HEK293 (cell line): ENCODE results near the gene HGS.

Experiments
- CTCF ChIA-PET: fragments of 350-600 bp; formaldehyde crosslinking; extraction: SDS; loops from one replicate; lab custom pipeline; 2021; ENCODE audit warnings: antibody characterized with exemption; lab: Yijun Ruan, JAX
- POLR2A ChIA-PET: fragments of 300-600 bp; formaldehyde crosslinking; extraction: SDS; loops from one replicate; lab custom pipeline; 2020; ENCODE audit warnings: antibody characterized with exemption, inconsistent platforms; lab: Yijun Ruan, JAX
- H3K27ac ChIP-seq: fragments of 200-500 bp; sonication (Bioruptor generic); 2 replicates; pipeline ENCODE4 v1.5.1; 2014; ENCODE audit warnings: low read depth, low read length, control low read depth, inconsistent platforms; ENCODE audit errors: extremely low read depth
- H3K36me3 ChIP-seq, 2 experiments: fragments of 200-500 bp in 1 of 2; sonication (Bioruptor generic) in 1 of 2; 1 replicate in 1 of 2; 2 replicates in 1 of 2; pipeline ENCODE4 v1.5.1; 2014 to 2017; ENCODE audit warnings: inconsistent platforms in 2 of 2, low read length in 2 of 2; ENCODE audit not compliant: control insufficient read depth in 2 of 2, insufficient read depth in 1 of 2
- H3K4me1 ChIP-seq: fragments of 200-500 bp; sonication (Bioruptor generic); 2 replicates; pipeline ENCODE4 v1.5.1; 2014; ENCODE audit warnings: mild to moderate bottlenecking, low read length, inconsistent platforms; ENCODE audit not compliant: control insufficient read depth, insufficient read depth
- H3K4me3 ChIP-seq: 2 replicates; pipeline ENCODE4 v1.5.1; 2011; ENCODE audit warnings: low read depth, mild to moderate bottlenecking, control low read depth, low read length, moderate library complexity
- H3K9me3 ChIP-seq: fragments of 200-500 bp; sonication (Bioruptor generic); 2 replicates; pipeline ENCODE4 v1.5.1; 2014; ENCODE audit warnings: low read depth, low read length, inconsistent platforms; ENCODE audit not compliant: control insufficient read depth, insufficient read depth
- BCL11A ChIP-seq: fragments of 450-650 bp; formaldehyde crosslinking; IDR thresholded peaks from 2 replicates; pipeline ENCODE4 v1.5.1; 2016; ENCODE audit warnings: low read depth, missing biosample characterization, missing genetic modification characterization
- KLF8 ChIP-seq: fragments of 450-650 bp; formaldehyde crosslinking; IDR thresholded peaks from 2 replicates; pipeline ENCODE4 v1.5.1; 2016; ENCODE audit warnings: missing biosample characterization, missing genetic modification characterization
- KLF9 ChIP-seq: fragments of 450-650 bp; formaldehyde crosslinking; IDR thresholded peaks from 2 replicates; pipeline ENCODE4 v1.5.1; 2016; ENCODE audit warnings: missing biosample characterization, missing genetic modification characterization, low read depth
- SP7 ChIP-seq: fragments of 450-650 bp; formaldehyde crosslinking; IDR thresholded peaks from 2 replicates; pipeline ENCODE4 v1.5.1; 2016; ENCODE audit warnings: missing biosample characterization, missing genetic modification characterization
- WT1 ChIP-seq: fragments of 450-650 bp; formaldehyde crosslinking; IDR thresholded peaks from 2 replicates; pipeline ENCODE4 v1.5.1; 2016; ENCODE audit warnings: missing biosample characterization, missing genetic modification characterization
- ZBTB17 ChIP-seq: fragments of 450-650 bp; formaldehyde crosslinking; IDR thresholded peaks from 2 replicates; pipeline ENCODE4 v1.5.1; 2016; ENCODE audit warnings: missing biosample characterization, missing genetic modification characterization
- ZBTB21 ChIP-seq: fragments of 450-650 bp; formaldehyde crosslinking; IDR thresholded peaks from 2 replicates; pipeline ENCODE4 v1.5.1; 2017; ENCODE audit warnings: missing biosample characterization, missing genetic modification characterization
- ZBTB8A ChIP-seq: fragments of 450-650 bp; formaldehyde crosslinking; IDR thresholded peaks from 2 replicates; pipeline ENCODE4 v1.5.1; 2016; ENCODE audit warnings: missing biosample characterization, missing genetic modification characterization
- ZNF169 ChIP-seq: fragments of 450-650 bp; formaldehyde crosslinking; IDR thresholded peaks from 2 replicates; pipeline ENCODE4 v1.5.1; 2016; ENCODE audit warnings: missing biosample characterization, missing genetic modification characterization
- ZNF302 ChIP-seq: fragments of 450-650 bp; formaldehyde crosslinking; IDR thresholded peaks from 2 replicates; pipeline ENCODE4 v1.5.1; 2016; ENCODE audit warnings: missing biosample characterization, missing genetic modification characterization, low read depth
- ZNF501 ChIP-seq: fragments of 450-650 bp; formaldehyde crosslinking; IDR thresholded peaks from 2 replicates; pipeline ENCODE4 v1.5.1; 2016; ENCODE audit warnings: missing biosample characterization, missing genetic modification characterization
- ZNF510 ChIP-seq: fragments of 450-650 bp; formaldehyde crosslinking; IDR thresholded peaks from 2 replicates; pipeline ENCODE4 v1.5.1; 2018; ENCODE audit warnings: mild to moderate bottlenecking, missing genetic modification characterization, missing biosample characterization; ENCODE audit not compliant: insufficient replicate concordance
- ZNF514 ChIP-seq: fragments of 450-650 bp; formaldehyde crosslinking; IDR thresholded peaks from 2 replicates; pipeline ENCODE4 v1.5.1; 2016; ENCODE audit warnings: missing biosample characterization, missing genetic modification characterization
- ZNF549 ChIP-seq: fragments of 450-650 bp; IDR thresholded peaks from 2 replicates; pipeline ENCODE4 v1.5.1; 2018; ENCODE audit warnings: missing biosample characterization, missing genetic modification characterization, mild to moderate bottlenecking, inconsistent platforms, moderate library complexity
- ZNF596 ChIP-seq: fragments of 450-650 bp; IDR thresholded peaks from 2 replicates; pipeline ENCODE4 v1.5.0; 2018; ENCODE audit warnings: missing biosample characterization, mild to moderate bottlenecking, missing genetic modification characterization, moderate library complexity
- ZNF629 ChIP-seq: fragments of 450-650 bp; formaldehyde crosslinking; IDR thresholded peaks from 2 replicates; pipeline ENCODE4 v1.5.1; 2017; ENCODE audit warnings: missing biosample characterization, missing genetic modification characterization
- ZNF654 ChIP-seq: fragments of 450-650 bp; formaldehyde crosslinking; IDR thresholded peaks from 2 replicates; pipeline ENCODE4 v1.5.1; 2016; ENCODE audit warnings: low read depth, missing biosample characterization, missing genetic modification characterization
- ZNF670 ChIP-seq: fragments of 450-650 bp; formaldehyde crosslinking; IDR thresholded peaks from 2 replicates; pipeline ENCODE4 v1.5.1; 2016; ENCODE audit warnings: missing biosample characterization, missing genetic modification characterization, low read depth
- ZNF837 ChIP-seq: fragments of 450-650 bp; formaldehyde crosslinking; IDR thresholded peaks from 2 replicates; pipeline ENCODE4 v1.5.1; 2016; ENCODE audit warnings: missing biosample characterization, missing genetic modification characterization
- ZSCAN23 ChIP-seq: fragments of 450-650 bp; formaldehyde crosslinking; IDR thresholded peaks from 2 replicates; pipeline ENCODE4 v1.5.1; 2016; ENCODE audit warnings: missing biosample characterization, missing genetic modification characterization
- TF ChIP-seq, protein P1 (sequence below): fragments of 450-650 bp; formaldehyde crosslinking; IDR thresholded peaks from 2 replicates; pipeline ENCODE4 v1.5.1; 2016; ENCODE audit warnings: missing biosample characterization, missing genetic modification characterization
- TF ChIP-seq, protein P2 (sequence below): fragments of 450-650 bp; formaldehyde crosslinking; IDR thresholded peaks from 2 replicates; pipeline ENCODE4 v1.5.1; 2016; ENCODE audit warnings: missing biosample characterization, missing genetic modification characterization, borderline replicate concordance
- TF ChIP-seq, protein P3 (sequence below): fragments of 450-650 bp; formaldehyde crosslinking; IDR thresholded peaks from 2 replicates; pipeline ENCODE4 v1.5.1; 2016; ENCODE audit warnings: missing biosample characterization, missing genetic modification characterization
- TF ChIP-seq, protein P4 (sequence below): fragments of 450-650 bp; formaldehyde crosslinking; IDR thresholded peaks from 2 replicates; pipeline ENCODE4 v1.5.1; 2016; ENCODE audit warnings: missing biosample characterization, missing genetic modification characterization

The HGS gene

DNA sequence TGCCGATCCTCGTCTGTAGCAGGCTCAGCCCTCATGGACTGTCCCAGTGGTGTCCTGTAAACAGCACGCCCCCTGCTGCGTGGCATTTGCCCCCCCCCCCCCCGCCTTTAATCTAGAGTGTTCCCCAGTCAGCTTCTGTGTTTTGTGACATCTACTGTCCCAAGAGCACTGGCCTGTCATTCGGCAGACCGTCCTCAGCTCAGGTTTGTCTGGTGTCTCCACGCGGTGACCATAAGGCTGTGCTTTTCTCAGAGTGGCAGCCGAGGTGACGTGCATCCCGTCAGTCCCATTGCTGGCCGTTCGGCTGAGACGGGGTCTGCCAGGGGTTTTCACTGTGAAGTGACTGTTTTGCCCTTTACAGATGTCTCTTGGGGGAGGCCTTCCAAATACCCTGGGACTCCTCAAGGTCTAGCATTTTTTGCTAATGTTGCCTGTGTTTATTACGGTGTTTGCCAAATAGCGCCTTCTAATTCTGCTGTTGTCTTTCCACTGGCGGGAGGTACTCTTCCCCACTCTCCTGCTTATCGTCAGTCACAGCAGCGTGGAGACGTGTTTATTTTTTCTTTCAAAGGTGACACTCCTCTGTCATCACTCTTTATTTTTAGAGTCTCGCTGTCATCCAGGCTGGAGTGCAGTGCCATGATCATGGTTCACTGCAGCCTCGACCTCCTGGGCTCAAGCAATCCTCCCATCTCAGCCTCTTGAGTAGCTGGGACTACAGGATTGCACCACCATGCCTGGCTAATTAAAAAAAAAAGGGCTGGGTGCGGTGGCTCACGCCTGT, 13.6 kb downstream of the HGS start:
- TF ChIP-seq KLF9 (tag by site-specific recombination) (no peak), ZNF549 (tag by site-specific recombination) (no peak), ZNF169 (tag by site-specific recombination) (no peak), SP7 (tag by site-specific recombination) (0 out of 2 replicates have a peak, but pooled peaks have one; percentile 52), KLF8 (tag by site-specific recombination) (peak; percentile 44; the same call in 1 of the 2 replicates), ZNF654 (tag by site-specific recombination) (no peak), ZBTB17 (0 out of 2 replicates have a peak, but pooled peaks have one; percentile 15), ZNF596 (no peak), ZNF837 (tag by site-specific recombination) (no peak), ZNF302 (tag by site-specific recombination) (no peak), ZSCAN23 (tag by site-specific recombination) (no peak), ZNF514 (tag by site-specific recombination) (no peak), ZBTB8A (tag by site-specific recombination) (no peak), ZNF629 (tag by site-specific recombination) (peak; percentile 40; the same call in 1 of the 2 replicates), ZNF670 (tag by site-specific recombination) (no peak), ZBTB21 (tag by site-specific recombination) (no peak), WT1 (tag by site-specific recombination) (peak; percentile 91), ZNF510 (tag by site-specific recombination) (no peak), ZNF501 (tag by site-specific recombination) (no peak), BCL11A (tag by site-specific recombination) (0 out of 2 replicates have a peak, but pooled peaks have one; percentile 18)
- TF ChIP-seq, protein P1, sequence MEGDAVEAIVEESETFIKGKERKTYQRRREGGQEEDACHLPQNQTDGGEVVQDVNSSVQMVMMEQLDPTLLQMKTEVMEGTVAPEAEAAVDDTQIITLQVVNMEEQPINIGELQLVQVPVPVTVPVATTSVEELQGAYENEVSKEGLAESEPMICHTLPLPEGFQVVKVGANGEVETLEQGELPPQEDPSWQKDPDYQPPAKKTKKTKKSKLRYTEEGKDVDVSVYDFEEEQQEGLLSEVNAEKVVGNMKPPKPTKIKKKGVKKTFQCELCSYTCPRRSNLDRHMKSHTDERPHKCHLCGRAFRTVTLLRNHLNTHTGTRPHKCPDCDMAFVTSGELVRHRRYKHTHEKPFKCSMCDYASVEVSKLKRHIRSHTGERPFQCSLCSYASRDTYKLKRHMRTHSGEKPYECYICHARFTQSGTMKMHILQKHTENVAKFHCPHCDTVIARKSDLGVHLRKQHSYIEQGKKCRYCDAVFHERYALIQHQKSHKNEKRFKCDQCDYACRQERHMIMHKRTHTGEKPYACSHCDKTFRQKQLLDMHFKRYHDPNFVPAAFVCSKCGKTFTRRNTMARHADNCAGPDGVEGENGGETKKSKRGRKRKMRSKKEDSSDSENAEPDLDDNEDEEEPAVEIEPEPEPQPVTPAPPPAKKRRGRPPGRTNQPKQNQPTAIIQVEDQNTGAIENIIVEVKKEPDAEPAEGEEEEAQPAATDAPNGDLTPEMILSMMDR (tag by site-specific recombination) = no peak
- TF ChIP-seq, protein P2, sequence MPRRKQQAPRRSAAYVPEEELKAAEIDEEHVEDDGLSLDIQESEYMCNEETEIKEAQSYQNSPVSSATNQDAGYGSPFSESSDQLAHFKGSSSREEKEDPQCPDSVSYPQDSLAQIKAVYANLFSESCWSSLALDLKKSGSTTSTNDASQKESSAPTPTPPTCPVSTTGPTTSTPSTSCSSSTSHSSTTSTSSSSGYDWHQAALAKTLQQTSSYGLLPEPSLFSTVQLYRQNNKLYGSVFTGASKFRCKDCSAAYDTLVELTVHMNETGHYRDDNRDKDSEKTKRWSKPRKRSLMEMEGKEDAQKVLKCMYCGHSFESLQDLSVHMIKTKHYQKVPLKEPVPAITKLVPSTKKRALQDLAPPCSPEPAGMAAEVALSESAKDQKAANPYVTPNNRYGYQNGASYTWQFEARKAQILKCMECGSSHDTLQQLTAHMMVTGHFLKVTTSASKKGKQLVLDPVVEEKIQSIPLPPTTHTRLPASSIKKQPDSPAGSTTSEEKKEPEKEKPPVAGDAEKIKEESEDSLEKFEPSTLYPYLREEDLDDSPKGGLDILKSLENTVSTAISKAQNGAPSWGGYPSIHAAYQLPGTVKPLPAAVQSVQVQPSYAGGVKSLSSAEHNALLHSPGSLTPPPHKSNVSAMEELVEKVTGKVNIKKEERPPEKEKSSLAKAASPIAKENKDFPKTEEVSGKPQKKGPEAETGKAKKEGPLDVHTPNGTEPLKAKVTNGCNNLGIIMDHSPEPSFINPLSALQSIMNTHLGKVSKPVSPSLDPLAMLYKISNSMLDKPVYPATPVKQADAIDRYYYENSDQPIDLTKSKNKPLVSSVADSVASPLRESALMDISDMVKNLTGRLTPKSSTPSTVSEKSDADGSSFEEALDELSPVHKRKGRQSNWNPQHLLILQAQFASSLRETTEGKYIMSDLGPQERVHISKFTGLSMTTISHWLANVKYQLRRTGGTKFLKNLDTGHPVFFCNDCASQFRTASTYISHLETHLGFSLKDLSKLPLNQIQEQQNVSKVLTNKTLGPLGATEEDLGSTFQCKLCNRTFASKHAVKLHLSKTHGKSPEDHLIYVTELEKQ (tag by site-specific recombination) = 0 out of 2 replicates have a peak, but pooled peaks have one; percentile 38
- TF ChIP-seq, protein P3, sequence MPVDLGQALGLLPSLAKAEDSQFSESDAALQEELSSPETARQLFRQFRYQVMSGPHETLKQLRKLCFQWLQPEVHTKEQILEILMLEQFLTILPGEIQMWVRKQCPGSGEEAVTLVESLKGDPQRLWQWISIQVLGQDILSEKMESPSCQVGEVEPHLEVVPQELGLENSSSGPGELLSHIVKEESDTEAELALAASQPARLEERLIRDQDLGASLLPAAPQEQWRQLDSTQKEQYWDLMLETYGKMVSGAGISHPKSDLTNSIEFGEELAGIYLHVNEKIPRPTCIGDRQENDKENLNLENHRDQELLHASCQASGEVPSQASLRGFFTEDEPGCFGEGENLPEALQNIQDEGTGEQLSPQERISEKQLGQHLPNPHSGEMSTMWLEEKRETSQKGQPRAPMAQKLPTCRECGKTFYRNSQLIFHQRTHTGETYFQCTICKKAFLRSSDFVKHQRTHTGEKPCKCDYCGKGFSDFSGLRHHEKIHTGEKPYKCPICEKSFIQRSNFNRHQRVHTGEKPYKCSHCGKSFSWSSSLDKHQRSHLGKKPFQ (tag by site-specific recombination) = no peak
- TF ChIP-seq, protein P4, sequence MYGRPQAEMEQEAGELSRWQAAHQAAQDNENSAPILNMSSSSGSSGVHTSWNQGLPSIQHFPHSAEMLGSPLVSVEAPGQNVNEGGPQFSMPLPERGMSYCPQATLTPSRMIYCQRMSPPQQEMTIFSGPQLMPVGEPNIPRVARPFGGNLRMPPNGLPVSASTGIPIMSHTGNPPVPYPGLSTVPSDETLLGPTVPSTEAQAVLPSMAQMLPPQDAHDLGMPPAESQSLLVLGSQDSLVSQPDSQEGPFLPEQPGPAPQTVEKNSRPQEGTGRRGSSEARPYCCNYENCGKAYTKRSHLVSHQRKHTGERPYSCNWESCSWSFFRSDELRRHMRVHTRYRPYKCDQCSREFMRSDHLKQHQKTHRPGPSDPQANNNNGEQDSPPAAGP (tag by site-specific recombination) = peak; percentile 61; the same call in 1 of the 2 replicates
- Histone ChIP-seq H3K36me3 (peaks cover 38 to 95% of the 10 kb centered on the region in 2 experiments), H3K9me3 (no peaks in the 10 kb centered on the region), H3K4me3 (no peak overlapping the region), H3K4me1 (peaks cover 6% of the 10 kb centered on the region; the same call in 1 of the 2 replicates), H3K27ac (no peak overlapping the region)
- ChIA-PET CTCF (interaction anchor here (0.6 to 1.3 kb wide), 3 partner anchors 22 to 340 kb away, joined by 3 to 6 read pairs (median 3); partner anchors contain the start of gene DCXR), POLR2A (interaction anchor here (1.5 to 2.9 kb wide), 5 partner anchors 12 to 28 kb away, joined by 3 to 25 read pairs (median 8); partner anchors contain the start of genes ARL16 and HGS)
